Lower leg skin (tissue), 3 donors: Measurements from ENCODE around the gene MMP17.

ENCODE experiments used
- CTCF ChIP-seq, 3 donors: fragments of 450-650 bp; IDR thresholded peaks; one replicate each; pipeline ENCODE4 v1.5.1; 2016; ENCODE audit warnings: antibody characterized with exemption in 3 of 3, mild to moderate bottlenecking in 3 of 3, moderate library complexity in 2 of 3
- POLR2A ChIP-seq, 2 donors: fragments of 450-650 bp; IDR thresholded peaks; one replicate each; pipeline ENCODE4 v1.6.1; 2016 to 2017; ENCODE audit warnings: antibody characterized with exemption in 2 of 2, mild to moderate bottlenecking in 1 of 2, moderate library complexity in 1 of 2

- TF ChIP-seq POLR2A (IDR thresholded peaks at IDR 0.05), result no peak
- no peak for TF ChIP-seq CTCF (IDR thresholded peaks at IDR 0.05)
These were observed 31.2 kb upstream of the MMP17 start for GRCh38 chr12:131796754-131797587.
